Stomach (tissue), 9 donors: ENCODE results near the gene DGAT2. TPM values are rescaled to one million over a fixed set of nuclear protein-coding genes. Genes with fewer than 3 reads are reported as not detected.

Experiments
- DNase-seq, 2 donors: peaks; one replicate each; pipeline versions ENCODE4 v3.0.0 to v3.0.0-alpha.2; 2013 to 2019
- H3K27ac ChIP-seq, 5 donors: fragments of 200-600 bp in 4 of 5; sonication (generic) in 4 of 5; one replicate each; pipeline ENCODE4 v1.5.1; 2013 to 2019; ENCODE audit warnings: mild to moderate bottlenecking in 1 of 5, moderate library complexity in 1 of 5
- H3K27me3 ChIP-seq, 3 donors: fragments of 200-600 bp; sonication (generic); one replicate each; pipeline ENCODE4 v1.5.1; 2017 to 2019; ENCODE audit warnings: mixed run types in 1 of 3
- H3K36me3 ChIP-seq, 4 donors: fragments of 200-600 bp; sonication (generic); 1 replicate in 3 of 4; 2 replicates in 1 of 4; pipeline ENCODE4 v1.5.1; 2016 to 2019
- H3K4me1 ChIP-seq, 4 donors: fragments of 200-600 bp; sonication (generic); one replicate each; pipeline ENCODE4 v1.5.1; 2016 to 2019
- H3K4me3 ChIP-seq, 4 donors: fragments of 200-600 bp; sonication (generic) in 3 of 4; one replicate each; pipeline ENCODE4 v1.5.1; 2016 to 2019; ENCODE audit warnings: mild to moderate bottlenecking in 1 of 4
- H3K9me3 ChIP-seq, 4 donors: fragments of 200-600 bp; sonication (generic); one replicate each; pipeline ENCODE4 v1.5.1; 2016 to 2019
- CTCF ChIP-seq, 7 experiments: fragments of 450-650 bp in 4 of 7; fragments of 200-600 bp in 3 of 7; sonication (generic) in 3 of 7; IDR thresholded peaks; one replicate each; pipeline ENCODE4 v1.5.1; 2016 to 2019; ENCODE audit warnings: antibody characterized with exemption in 7 of 7, control low read depth in 2 of 7, mild to moderate bottlenecking in 1 of 7
- EP300 ChIP-seq: sonication (generic); formaldehyde crosslinking; IDR thresholded peaks from one replicate; pipeline ENCODE4 v1.6.1; 2017; ENCODE audit warnings: antibody characterized with exemption
- POLR2A ChIP-seq, 4 donors: fragments of 450-650 bp; IDR thresholded peaks; one replicate each; pipeline ENCODE4 v1.6.1; 2016; ENCODE audit warnings: antibody characterized with exemption in 4 of 4, control low read depth in 2 of 4, mild to moderate bottlenecking in 1 of 4, moderate library complexity in 1 of 4
- POLR2AphosphoS5 ChIP-seq, 3 donors: sonication (generic); formaldehyde crosslinking; IDR thresholded peaks; one replicate each; pipeline ENCODE4 v1.6.1; 2016; ENCODE audit warnings: antibody characterized with exemption in 3 of 3
- WGBS, 5 donors: extraction: QIAGEN DNeasy Blood & Tissue Kit in 3 of 5; methylation state at CpG; one replicate each; pipeline versions ENCODE4 v1.1.5 to v1.1.7; 2013 to 2018; 5-methylcytosine and 5-hydroxymethylcytosine counted together
- intact Hi-C: fragments of 100-400 bp; cut with DNase I; formaldehyde crosslinking; loops from one replicate; pipeline ENCODE4 v1.15.1; 2023; ENCODE audit warnings: low total_unique reads
- polyA plus RNA-seq, 3 donors: library from polyadenylated mRNA; stranded (reverse); fragments of 200-250 nt; gene quantifications; one replicate each; pipeline ENCODE4 v1.2.3, GENCODE V29; 2013
- small RNA-seq, 4 donors: library from RNA; depleted of rRNA; stranded (forward); fragments of <200 nt; gene quantifications; one replicate each; pipeline ENCODE3, GENCODE V24; 2016
- total RNA-seq, 5 donors: library from RNA; depleted of rRNA; stranded (reverse); fragments of >200 nt; gene quantifications; one replicate each; pipeline versions ENCODE4 v1.1.0 to v1.2.3, GENCODE V29; 2014 to 2016
- donor health status: healthy with polysubstance abuse.
- donor health status: Bipolar disorder and iron deficiency.
- donor health status: healthy.

DGAT2 gene
- total and polyA plus RNA-seq, 8 donors = 0.45 to 16.1 (median 3.7) TPM; not detected in 2

- Histone ChIP-seq H3K4me1 (peaks cover 0 to 21% (median 12%) of the 10 kb centered on the region in 4 donors), H3K9me3 (no peaks in the 10 kb centered on the region), H3K27ac (no peak overlapping the region), H3K36me3 (peaks cover 0 to 21% (median 10%) of the 10 kb centered on the region in 4 donors), H3K27me3 (no peaks in the 10 kb centered on the region), H3K4me3 (no peak overlapping the region)
- no peak for TF ChIP-seq CTCF (IDR thresholded peaks at IDR 0.05)
- no peak for TF ChIP-seq POLR2AphosphoS5 (IDR thresholded peaks at IDR 0.05)
- intact Hi-C loops = no loop called here
- no peak for DNase-seq
These were observed 81.3 kb downstream of the DGAT2 start for GRCh38 chr11:75849894-75850293.

- peaks cover 0 to 21% (median 10%) of the 10 kb centered on the region in 4 donors for H3K36me3 ChIP-seq
- no peak overlapping the region for H3K4me3 ChIP-seq
- intact Hi-C loops = no loop called here
- H3K27ac ChIP-seq = peak overlapping the region in 3 of 5 donors; percentile 19 to 33 (median 30)
- H3K4me1 ChIP-seq = peaks cover 0 to 21% (median 12%) of the 10 kb centered on the region in 4 donors
- H3K9me3 ChIP-seq = no peaks in the 10 kb centered on the region
- no peak for DNase-seq
- TF ChIP-seq CTCF (IDR thresholded peaks at IDR 0.05) (no peak), POLR2AphosphoS5 (IDR thresholded peaks at IDR 0.05) (no peak), POLR2A (IDR thresholded peaks at IDR 0.05) (no peak), EP300 (no peak)
- no peaks in the 10 kb centered on the region for H3K27me3 ChIP-seq
- 28 to 51% (median 35%) methylated on average over 3 of the region's 3 CpGs for WGBS, 5 donors
These were observed 82.2 kb downstream of the DGAT2 start for GRCh38 chr11:75850787-75851186.

Small RNA genes within 50 kb of the gene (small RNA-seq; reads per million reads assigned to genes)
- 0 reads per million in 4 donors for gene RF00019
- gene RN7SL786P = 0 reads per million in 4 donors

Other genes starting within 250 kb of the DGAT2 start
- 10 to 100 TPM in 2 of 5 donors, 1 to 10 TPM in 2, under 1 TPM in 1; 0.58 to 57.6 (median 5.9) TPM for gene GDPD5, start 242.8 kb upstream of the DGAT2 start, total RNA-seq
- gene GDPD5, start 242.8 kb upstream of the DGAT2 start, polyA plus RNA-seq = 1 to 10 TPM; 3.4 to 6.6 (median 3.9) TPM
- 100 to 1,000 TPM in 2 of 5 donors, 10 to 100 TPM in 3; 46.6 to 297 (median 81.0) TPM for gene SERPINH1, start 206.5 kb upstream of the DGAT2 start, total RNA-seq
- 10 to 100 TPM; 15.4 to 46.0 (median 39.0) TPM for gene SERPINH1, start 206.5 kb upstream of the DGAT2 start, polyA plus RNA-seq
- 10 to 100 TPM in 1 of 5 donors, 1 to 10 TPM in 3, under 1 TPM in 1; 0.58 to 27.2 (median 3.6) TPM for gene MAP6, start 99.7 kb upstream of the DGAT2 start, total RNA-seq
- gene MAP6, start 99.7 kb upstream of the DGAT2 start, polyA plus RNA-seq = 1 to 10 TPM; 3.6 to 6.4 (median 4.2) TPM
- 10 to 100 TPM in 2 of 5 donors, 1 to 10 TPM in 1, not detected in 2; 1.2 to 51.9 (median 11.4) TPM for gene MOGAT2, start 50.9 kb upstream of the DGAT2 start, total RNA-seq
- 1 to 10 TPM in 1 of 3 donors, under 1 TPM in 1, not detected in 1; 0.62 to 1.3 TPM for gene MOGAT2, start 50.9 kb upstream of the DGAT2 start, polyA plus RNA-seq
- gene UVRAG, start 46.4 kb downstream of the DGAT2 start, total RNA-seq = 10 to 100 TPM; 18.8 to 55.5 (median 33.0) TPM
- 1 to 10 TPM; 4.7 to 8.9 (median 6.5) TPM for gene UVRAG, start 46.4 kb downstream of the DGAT2 start, polyA plus RNA-seq